Activated CD8-positive, alpha-beta T cell treated with anti-CD3 and anti-CD28 coated beads for 36 hours (primary cell): ENCODE measurements around the gene RFX1. TPM values are rescaled to one million over a fixed set of nuclear protein-coding genes. Genes with fewer than 3 reads are reported as not detected.
A peak's percentile ranks its signal among the peaks of the same experiment; 100 is the strongest.

ENCODE experiments used
- ATAC-seq: fragments of 200-7000 bp; cut with Tn5 transposase; one replicate; pipeline ENCODE4 v1.10.0; 2021; ENCODE audit warnings: mild to moderate bottlenecking, moderate library complexity
- CTCF ChIA-PET: fragments of 350-600 bp; sonication (Branson Sonifier 250); formaldehyde crosslinking; loops from one replicate; lab custom pipeline; 2021; ENCODE audit warnings: antibody characterized with exemption; lab: Charles Lee
- POLR2A ChIA-PET: fragments of 350-600 bp; sonication (Branson Sonifier 250); formaldehyde crosslinking; loops from one replicate; lab custom pipeline; 2021; ENCODE audit warnings: antibody characterized with exemption; lab: Charles Lee
- DNase-seq: peaks from one replicate; pipeline ENCODE4 v3.0.0-alpha.2; 2020
- H3K27ac Mint-ChIP-seq: one replicate; pipeline ENCODE4 v1.8.0; 2021; ENCODE audit warnings: mild to moderate bottlenecking, mixed read lengths
- H3K27me3 Mint-ChIP-seq: one replicate; pipeline ENCODE4 v1.8.0; 2021; ENCODE audit warnings: mixed read lengths
- H3K36me3 Mint-ChIP-seq: one replicate; pipeline ENCODE4 v1.8.0; 2021; ENCODE audit warnings: low read depth, mixed read lengths
- H3K4me1 Mint-ChIP-seq: one replicate; pipeline ENCODE4 v1.8.0; 2021; ENCODE audit warnings: low read depth, mixed read lengths
- H3K4me3 Mint-ChIP-seq: one replicate; pipeline ENCODE4 v1.8.0; 2021; ENCODE audit warnings: mild to moderate bottlenecking, moderate library complexity, mixed read lengths
- H3K9me3 Mint-ChIP-seq: one replicate; pipeline ENCODE4 v1.8.0; 2021; ENCODE audit warnings: mixed read lengths
- CTCF ChIP-seq: fragments of 200-600 bp; IDR thresholded peaks from one replicate; pipeline ENCODE4 v1.8.0; 2022; ENCODE audit warnings: antibody characterized with exemption, mild to moderate bottlenecking
- intact Hi-C: fragments of 100-400 bp; cut with micrococcal nuclease; formaldehyde crosslinking; loops from one replicate; pipeline ENCODE4 v1.10.0; 2022
- total RNA-seq, 2 experiments: library from RNA; stranded (reverse); gene quantifications; one replicate each; pipeline ENCODE4 v1.2.3, GENCODE V29; 2021

Gene RFX1
- total RNA-seq, 2 experiments from 2014 or later = 13.3 to 14.1 TPM

GRCh38 chr19:14002571-14003250 is 3.4 kb downstream of the RFX1 start:
- Mint-ChIP-seq H3K27ac (peak overlapping the region; percentile 93), H3K9me3 (peaks cover 7% of the 10 kb centered on the region), H3K36me3 (peaks cover 24% of the 10 kb centered on the region), H3K4me3 (peak overlapping the region; percentile 57), H3K27me3 (no peaks in the 10 kb centered on the region), H3K4me1 (peaks cover 49% of the 10 kb centered on the region)
- POLR2A ChIA-PET = interaction anchor here (0.6 to 9.9 kb wide), 6 partner anchors 10 to 134 kb away, joined by 3 to 96 read pairs (median 6); partner anchors contain the start of genes IL27RA and PODNL1
- CTCF ChIA-PET = interaction anchor here (0.6 to 2.6 kb wide), 4 partner anchors 15 to 63 kb away, joined by 3 to 11 read pairs (median 8); partner anchors contain the start of gene IL27RA
- DNase-seq (peak; percentile 53), ATAC-seq (no peak)
- TF ChIP-seq CTCF = no peak
- intact Hi-C loops = no loop called here

DNA sequence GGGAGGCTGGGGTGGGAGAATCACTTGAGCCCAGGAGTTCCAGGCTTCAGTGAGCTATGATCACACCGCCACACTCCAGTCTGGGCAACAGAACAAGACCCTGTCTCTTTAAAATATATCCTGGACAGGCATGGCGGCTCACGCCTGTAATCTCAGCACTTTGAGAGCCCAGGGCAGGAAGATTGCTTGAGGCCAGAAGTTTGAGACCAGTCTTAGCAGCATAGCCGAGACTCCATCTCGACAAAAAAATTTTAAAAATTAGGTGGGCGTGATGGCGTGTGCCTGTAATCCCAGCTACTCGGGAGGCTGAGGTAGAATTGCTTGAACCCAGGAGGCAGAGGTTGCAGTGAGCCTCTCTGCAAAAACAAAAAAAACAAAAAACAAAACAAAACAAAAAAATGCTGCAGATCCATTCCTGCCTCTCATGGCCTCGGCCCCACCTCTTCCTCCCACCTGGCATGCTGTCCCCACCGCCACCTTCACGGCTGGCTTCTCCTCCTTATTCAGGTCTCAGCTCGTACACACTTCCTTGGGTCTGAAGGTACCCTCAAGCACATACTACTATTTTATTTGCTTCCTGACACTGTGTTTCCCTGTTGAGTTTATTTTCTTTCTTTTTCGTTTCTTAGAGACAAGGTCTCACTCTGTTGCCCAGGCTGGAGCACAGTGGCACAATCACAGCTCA is 5.3 kb downstream of the RFX1 start:
- Mint-ChIP-seq H3K4me1 (peaks cover 48% of the 10 kb centered on the region), H3K27me3 (no peaks in the 10 kb centered on the region), H3K9me3 (peaks cover 7% of the 10 kb centered on the region), H3K4me3 (no peak overlapping the region), H3K36me3 (peaks cover 24% of the 10 kb centered on the region), H3K27ac (peak overlapping the region; percentile 77)
- intact Hi-C loops = no loop called here
- CTCF ChIA-PET = interaction anchor here (0.7 to 1.7 kb wide), 3 partner anchors 73 to 139 kb away, joined by 3 to 5 read pairs (median 3); no protein-coding TSS in a partner anchor
- ATAC-seq (no peak), DNase-seq (no peak)
- POLR2A ChIA-PET = interaction anchor here (0.6 to 9.9 kb wide), 4 partner anchors 14 to 47 kb away, joined by 3 to 96 read pairs (median 6); no protein-coding TSS in a partner anchor
- no peak for TF ChIP-seq CTCF

DNA sequence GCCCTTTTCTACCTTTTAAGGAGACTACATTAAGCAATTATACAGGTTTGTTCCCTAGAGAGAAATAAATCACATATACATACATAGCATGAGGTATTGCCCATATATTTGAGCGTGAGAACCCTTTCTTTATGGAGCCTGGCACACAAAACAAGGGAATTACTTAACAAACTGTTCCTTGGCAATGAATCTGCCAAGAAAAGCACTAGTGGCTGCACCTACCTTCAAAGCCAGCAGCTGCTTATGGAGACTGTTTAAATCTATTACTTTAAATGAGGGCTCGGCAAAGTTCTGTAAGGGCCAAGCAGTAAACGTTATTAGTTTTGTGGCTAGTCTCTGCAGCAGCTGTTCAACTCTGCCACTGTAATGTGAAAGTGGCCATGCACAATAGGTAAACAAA is 7.0 kb downstream of the RFX1 start:
- TF ChIP-seq CTCF = no peak
- peaks cover 7% of the 10 kb centered on the region for H3K9me3 Mint-ChIP-seq
- H3K27me3 Mint-ChIP-seq = no peaks in the 10 kb centered on the region
- POLR2A ChIA-PET = interaction anchor here (0.7 to 9.9 kb wide), 4 partner anchors 12 to 60 kb away, joined by 3 to 96 read pairs (median 4); partner anchors contain the start of gene IL27RA
- peaks cover 37% of the 10 kb centered on the region for H3K4me1 Mint-ChIP-seq
- no peak for ATAC-seq
- H3K36me3 Mint-ChIP-seq = peaks cover 24% of the 10 kb centered on the region
- intact Hi-C loops = no loop called here
- no peak for DNase-seq
- CTCF ChIA-PET = interaction anchor here (1.0 to 2.0 kb wide), 4 partner anchors 12 to 74 kb away, joined by 3 to 6 read pairs (median 4); partner anchors contain the start of gene MISP3
- no peak overlapping the region for H3K27ac Mint-ChIP-seq
- no peak overlapping the region for H3K4me3 Mint-ChIP-seq

GRCh38 chr19:13998426-13998825 is 7.7 kb downstream of the RFX1 start:
- TF ChIP-seq CTCF = no peak
- DNase-seq = no peak
- no peak overlapping the region for H3K4me3 Mint-ChIP-seq
- peaks cover 35% of the 10 kb centered on the region for H3K4me1 Mint-ChIP-seq
- H3K27me3 Mint-ChIP-seq = no peaks in the 10 kb centered on the region
- H3K36me3 Mint-ChIP-seq = peaks cover 24% of the 10 kb centered on the region
- CTCF ChIA-PET = interaction anchor here (0.7 to 2.0 kb wide), 4 partner anchors 11 to 89 kb away, joined by 3 to 6 read pairs (median 4); partner anchors contain the start of gene MISP3
- no peak overlapping the region for H3K27ac Mint-ChIP-seq
- intact Hi-C loops = no loop called here
- POLR2A ChIA-PET = interaction anchor here (0.7 to 9.9 kb wide), 5 partner anchors 11 to 59 kb away, joined by 3 to 96 read pairs (median 3); partner anchors contain the start of gene IL27RA
- ATAC-seq = no peak
- H3K9me3 Mint-ChIP-seq = peaks cover 7% of the 10 kb centered on the region
